ENCODE measurements around the gene TAF10.

The TAF10 gene

GRCh38 chr11:6640036-6640984 lies 28.3 kb upstream of the TAF10 start:
- DNase-seq (ENCODE audit: low spot score): no peak

DNA sequence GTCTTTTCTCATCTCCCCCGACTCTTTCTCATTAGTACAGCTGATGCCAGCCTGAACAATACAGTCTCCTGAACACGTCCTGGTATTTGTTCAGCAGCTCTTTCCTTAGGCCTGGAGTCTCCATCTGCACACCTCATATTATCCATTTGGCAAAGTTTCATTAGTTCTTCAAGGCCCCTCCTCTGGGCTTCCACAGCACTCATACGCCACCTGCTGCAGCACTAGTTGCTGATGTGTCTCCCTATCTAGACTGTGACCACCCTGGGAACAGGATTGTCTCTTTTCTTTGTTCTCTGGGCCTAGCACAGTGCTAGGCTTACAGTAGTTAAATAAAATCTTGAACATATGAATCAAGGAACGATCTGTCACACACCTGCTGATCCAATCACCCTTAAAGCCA lies 26.4 kb upstream of the TAF10 start:
- peak; percentile 64 for DNase-seq (ENCODE audit: low spot score)

GRCh38 chr11:6637871-6638270 lies 25.9 kb upstream of the TAF10 start:
- DNase-seq (ENCODE audit: low spot score): no peak

DNA sequence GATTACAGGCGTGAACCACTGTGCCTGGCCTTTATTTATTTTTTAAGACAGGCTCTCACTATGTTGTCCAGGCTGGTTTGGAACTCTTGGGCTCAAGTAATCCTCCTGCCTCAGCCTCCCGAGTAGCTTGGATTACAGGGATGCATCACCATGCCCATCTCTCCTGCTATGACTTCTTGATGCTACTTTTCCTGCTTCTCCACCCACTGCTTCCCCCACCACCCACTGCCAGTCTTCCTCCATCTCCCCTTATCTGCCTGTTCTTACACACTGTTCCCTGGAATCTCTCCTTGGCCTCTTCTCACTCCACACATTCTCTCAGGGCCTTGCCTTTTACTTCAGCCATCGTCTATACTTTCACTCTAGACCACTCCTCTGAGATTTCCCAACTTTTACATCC lies 24.5 kb upstream of the TAF10 start:
- no peak for DNase-seq (ENCODE audit: low spot score)

GRCh38 chr11:6635082-6635932 lies 23.3 kb upstream of the TAF10 start:
- DNase-seq (ENCODE audit: low spot score): no peak

GRCh38 chr11:6634534-6634933 lies 22.5 kb upstream of the TAF10 start:
- DNase-seq (ENCODE audit: low spot score): no peak

GRCh38 chr11:6633422-6634408 lies 21.7 kb upstream of the TAF10 start:
- no peak for DNase-seq (ENCODE audit: low spot score)

DNA sequence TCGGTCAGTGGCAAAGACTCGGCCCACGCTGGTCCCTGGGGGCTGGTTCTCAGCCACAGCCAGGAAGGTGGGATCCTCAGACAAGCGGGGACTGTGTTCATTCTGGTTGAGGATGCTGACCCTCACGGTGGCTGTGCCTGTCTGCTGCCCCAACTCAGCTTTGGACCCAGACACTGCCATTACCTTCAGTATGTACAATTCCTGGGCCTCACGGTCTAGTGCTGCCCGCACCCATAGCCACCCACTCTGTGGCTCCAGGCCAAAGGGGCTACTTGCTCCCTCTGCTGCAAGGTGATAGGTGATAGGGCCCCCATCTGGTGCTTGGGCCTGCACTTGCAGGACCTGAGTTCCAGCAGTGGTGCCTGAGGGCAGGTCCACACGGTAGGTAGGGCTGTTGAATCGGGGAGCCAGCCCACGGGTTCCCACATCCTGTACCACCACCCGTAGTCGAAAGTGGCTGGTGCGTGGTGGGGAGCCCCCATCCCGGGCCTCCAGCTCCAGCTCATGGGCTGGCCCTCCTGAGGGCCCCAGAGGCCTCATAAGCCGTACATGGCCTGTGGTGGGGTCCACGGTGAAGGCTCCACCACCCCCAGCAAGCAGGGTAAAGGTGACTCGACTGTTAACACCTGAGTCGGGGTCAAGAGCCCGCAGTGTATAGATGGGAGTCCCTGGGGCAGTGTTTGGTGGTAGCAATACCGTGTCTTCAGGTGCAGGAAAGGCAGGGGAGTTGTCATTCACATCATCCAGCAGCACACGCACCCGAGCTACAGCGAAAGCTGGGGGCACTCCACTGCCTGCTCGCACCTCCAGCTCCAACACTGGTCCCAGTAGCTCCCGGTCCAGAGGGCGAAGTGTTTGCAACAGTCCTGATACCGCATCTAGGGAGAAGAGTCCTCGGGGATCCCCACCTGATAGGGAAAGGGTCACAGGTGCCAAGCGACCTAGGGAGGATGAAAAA lies 20.4 kb upstream of the TAF10 start:
- DNase-seq (ENCODE audit: low spot score): no peak

DNA sequence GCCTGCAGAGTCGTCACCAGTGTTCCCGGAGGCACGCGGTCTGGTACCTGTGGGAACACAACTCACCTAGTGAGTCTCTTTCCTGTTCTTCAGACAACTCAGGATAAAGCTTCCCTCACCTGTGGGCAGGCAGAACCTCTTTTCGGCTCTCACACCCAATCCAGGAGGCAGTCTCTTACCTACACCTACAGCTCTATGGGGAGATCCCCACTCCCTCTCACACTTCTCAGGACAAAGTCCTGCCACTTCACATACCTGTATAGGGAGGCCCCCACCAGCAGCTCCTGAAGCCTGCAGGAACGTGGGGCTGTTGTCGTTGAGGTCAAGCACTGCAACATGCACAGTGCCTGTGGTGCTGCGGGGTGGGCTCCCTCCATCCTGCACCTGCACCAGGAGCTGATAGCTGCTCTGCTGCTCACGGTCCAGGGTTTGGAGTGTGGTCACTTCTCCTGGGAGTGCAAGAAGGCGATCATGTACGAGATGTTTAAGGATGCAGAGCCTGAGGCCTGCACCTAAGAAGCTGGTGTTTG lies 19.4 kb upstream of the TAF10 start:
- no peak for DNase-seq (ENCODE audit: low spot score)

DNA sequence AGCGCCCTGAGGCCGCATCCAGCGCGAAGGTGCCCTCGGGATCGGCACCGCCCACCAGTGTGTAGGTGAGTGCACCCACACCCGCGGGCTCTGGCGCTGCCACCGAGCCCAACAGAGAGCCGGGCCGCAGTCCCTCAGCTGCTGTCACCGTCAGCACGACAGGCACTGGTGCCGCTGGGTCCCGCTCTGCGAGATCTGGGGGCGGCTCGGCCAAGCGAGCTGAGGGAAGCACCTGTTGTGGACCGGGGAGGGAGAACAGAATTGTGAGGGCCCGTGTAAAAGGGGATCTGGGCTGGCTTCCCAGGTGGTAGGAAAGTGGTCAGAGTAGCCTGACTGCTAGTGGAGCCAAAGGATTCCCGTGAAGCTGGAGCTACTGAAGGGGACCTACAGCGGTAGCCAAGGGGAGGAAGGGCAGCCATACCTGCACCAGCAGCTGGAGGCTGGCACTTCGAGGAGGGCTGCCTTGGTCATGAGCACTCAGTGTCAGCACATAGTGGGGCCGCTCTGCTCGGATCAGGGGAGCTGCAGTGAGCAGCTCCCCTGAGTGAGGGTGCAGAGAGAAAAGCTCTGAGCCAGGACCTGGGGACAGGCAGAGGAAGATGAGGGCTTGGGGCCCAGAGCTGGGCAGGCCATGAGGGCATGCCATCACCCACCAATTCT lies 18.7 kb upstream of the TAF10 start:
- DNase-seq (ENCODE audit: low spot score): no peak

GRCh38 chr11:6629892-6630631 lies 18.0 kb upstream of the TAF10 start:
- no peak for DNase-seq (ENCODE audit: low spot score)

- no peak for DNase-seq (ENCODE audit: low spot score)
Observed at GRCh38 chr11:6629573-6629891, 17.5 kb upstream of the TAF10 start.

DNA sequence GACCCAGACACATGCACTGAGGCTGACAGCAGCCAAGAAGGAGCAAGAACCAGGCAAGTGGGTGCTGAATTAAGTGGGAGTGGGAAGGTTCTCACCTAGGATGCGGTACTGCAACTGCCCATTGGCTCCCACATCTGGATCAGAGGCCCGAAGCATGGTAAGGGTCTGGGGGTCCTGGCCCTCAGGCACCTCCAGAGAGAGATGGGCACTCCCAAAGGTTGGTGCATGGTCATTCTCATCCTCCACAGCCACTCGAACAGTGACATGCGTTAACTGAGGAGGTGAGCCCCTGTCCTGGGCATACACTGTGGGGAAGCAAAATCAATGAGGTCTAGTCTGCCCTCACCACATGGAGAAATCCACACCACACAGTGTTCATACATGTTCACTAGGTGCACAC lies 16.5 kb upstream of the TAF10 start:
- no peak for DNase-seq (ENCODE audit: low spot score)

DNA sequence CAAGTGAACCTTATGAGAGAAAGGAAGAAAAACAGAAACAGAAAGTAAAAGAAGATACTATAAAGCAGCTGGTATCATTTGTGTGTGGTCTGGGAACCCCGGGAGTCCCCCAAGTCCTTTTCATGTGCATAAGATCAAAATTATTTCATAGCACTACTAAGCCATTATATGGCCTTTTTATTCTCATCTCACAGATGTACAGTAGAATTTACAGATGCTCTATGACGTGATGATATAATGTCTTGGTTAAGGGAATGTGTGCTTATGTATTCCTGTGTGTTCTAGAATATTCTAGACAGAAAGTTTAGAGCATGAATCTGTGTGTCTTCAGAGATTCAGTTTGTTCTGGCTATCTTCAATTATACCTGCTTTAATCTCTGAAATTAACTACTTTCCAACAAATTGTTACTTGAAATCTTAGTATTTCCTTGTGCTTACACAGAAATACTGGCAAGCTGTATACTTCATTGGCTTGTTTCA lies 15.8 kb upstream of the TAF10 start:
- DNase-seq (ENCODE audit: low spot score): no peak

GRCh38 chr11:6626971-6627761 lies 15.2 kb upstream of the TAF10 start:
- no peak for DNase-seq (ENCODE audit: low spot score)

GRCh38 chr11:6625832-6626420 lies 13.9 kb upstream of the TAF10 start:
- DNase-seq (ENCODE audit: low spot score): no peak

GRCh38 chr11:6625156-6625831 lies 13.3 kb upstream of the TAF10 start:
- DNase-seq (ENCODE audit: low spot score): no peak

Data from hematopoietic multipotent progenitor cell treated with erythropoietin and hydrocortisone succinate and interleukin-3 and kit ligand, for 17 days (in vitro differentiated cells).